Cardiac fibroblast (primary cell): Measurements from ENCODE around the gene COBLL1.

Experiments
- DNase-seq, 2 donors: peaks; one replicate each; pipeline versions ENCODE4 v3.0.0 to v3.0.0-alpha.2; 2010; ENCODE audit warnings: low read depth in 2 of 2
- H3K4me3 ChIP-seq, 2 donors: replicated peaks in 1 of 2; 1 replicate in 1 of 2; 2 replicates in 1 of 2; pipeline ENCODE4 v1.5.1; 2011; ENCODE audit warnings: low read depth in 2 of 2, low read length in 2 of 2, mild to moderate bottlenecking in 2 of 2, moderate library complexity in 1 of 2
- CTCF ChIP-seq: IDR thresholded peaks from one replicate; pipeline ENCODE4 v1.5.1; 2011; ENCODE audit warnings: low read depth, mild to moderate bottlenecking, low read length, inconsistent platforms

COBLL1 gene

GRCh38 chr2:164662868-164663631 is 178.6 kb downstream of the COBLL1 start:
- DNase-seq = no peak
- TF ChIP-seq CTCF = no peak

GRCh38 chr2:164662066-164662465 is 179.6 kb downstream of the COBLL1 start:
- no peak overlapping the region for H3K4me3 ChIP-seq
- TF ChIP-seq CTCF = no peak
- DNase-seq = peak; percentile 14 to 15

More at GRCh38 chr2:164662868-164663631, 178.6 kb downstream of the COBLL1 start:
- H3K4me3 ChIP-seq = no peak overlapping the region

GRCh38 chr2:164661349-164661748 is 180.3 kb downstream of the COBLL1 start:
- DNase-seq = peak; percentile 25 to 71
- no peak for TF ChIP-seq CTCF
- H3K4me3 ChIP-seq = no peak overlapping the region

- no peak overlapping the region for H3K4me3 ChIP-seq
- DNase-seq = peak; percentile 41 to 90
- no peak for TF ChIP-seq CTCF
Observed at GRCh38 chr2:164657129-164657528, 184.5 kb downstream of the COBLL1 start.

- TF ChIP-seq CTCF = no peak
- no peak overlapping the region for H3K4me3 ChIP-seq
- peak; percentile 41 to 63 for DNase-seq
Observed at GRCh38 chr2:164655750-164656149, 185.9 kb downstream of the COBLL1 start.

GRCh38 chr2:164655336-164655735 is 186.3 kb downstream of the COBLL1 start:
- peak in 1 of 2 donors; percentile 71 for DNase-seq
- no peak for TF ChIP-seq CTCF
- H3K4me3 ChIP-seq = no peak overlapping the region
